ENCODE measurements around the gene PNN.
"Not testable (repeated sequence)": the region's sequence is repeated elsewhere in the genome, so short reads cannot be mapped to it uniquely, and the experiment has no call there.

The PNN gene

DNA sequence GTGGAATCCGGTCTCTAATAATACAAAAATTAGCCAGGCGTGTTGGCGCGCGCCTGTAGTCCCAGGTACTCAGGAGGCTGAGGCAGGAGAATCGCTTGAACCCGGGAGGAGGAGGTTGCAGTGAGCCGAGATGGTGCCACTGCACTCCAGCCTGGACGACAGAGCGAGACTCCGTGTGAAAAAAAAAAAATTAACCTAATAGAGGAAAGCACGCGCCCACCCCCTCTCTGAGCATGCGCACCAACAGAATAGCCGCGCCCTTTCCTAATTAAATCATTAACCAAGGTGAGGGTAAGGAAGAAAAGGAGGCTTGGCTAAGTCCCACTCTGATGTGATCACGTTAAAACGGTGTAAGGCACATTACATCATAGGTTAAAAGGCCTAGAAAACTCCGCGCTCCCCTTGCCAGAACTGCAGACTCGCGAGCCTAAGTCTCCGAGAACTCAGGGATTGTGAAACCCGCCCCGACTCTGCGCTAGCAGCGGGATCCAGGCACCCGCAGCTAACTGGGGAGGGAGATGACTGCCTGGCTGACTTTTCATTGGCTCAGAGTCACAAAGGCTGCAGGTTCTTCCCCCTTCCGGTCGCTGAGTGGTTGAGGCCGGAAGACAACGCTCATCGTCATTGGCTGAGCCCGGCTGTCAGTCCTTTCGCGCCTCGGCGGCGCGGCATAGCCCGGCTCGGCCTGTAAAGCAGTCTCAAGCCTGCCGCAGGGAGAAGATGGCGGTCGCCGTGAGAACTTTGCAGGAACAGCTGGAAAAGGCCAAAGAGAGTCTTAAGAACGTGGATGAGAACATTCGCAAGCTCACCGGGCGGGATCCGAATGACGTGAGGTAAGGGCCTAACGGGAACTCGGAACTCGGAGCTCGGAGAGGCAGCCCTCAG is at the start of gene PNN:
PNN (plus strand) TSS at position 695 of the 885 bp plus-strand sequence; CDS start at position 721, 26 bp downstream.
- peak; percentile 89 to 99 (median 98) for DNase-seq

GRCh38 chr14:39137835-39138234 is 37.2 kb upstream of the PNN start:
- DNase-seq: not testable (repeated sequence)

DNA sequence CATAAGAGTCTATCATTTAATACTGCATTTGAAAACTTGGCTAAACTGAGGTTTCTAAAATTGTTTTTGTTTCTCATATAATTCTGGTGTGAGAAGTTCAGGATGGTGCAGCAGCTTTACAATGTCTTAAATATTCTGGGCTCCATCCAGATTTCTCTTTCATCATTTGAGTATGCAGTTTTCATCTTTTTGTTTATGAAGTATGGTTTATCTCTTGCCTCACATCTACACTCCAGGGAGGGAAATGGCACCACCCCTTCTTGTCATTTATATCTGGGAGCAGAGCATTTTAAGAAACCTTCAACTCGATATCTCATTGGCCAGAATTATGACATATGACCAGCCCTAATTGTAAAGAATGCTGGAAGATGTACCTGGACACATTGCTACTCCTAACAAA is 36.6 kb upstream of the PNN start:
- no peak for DNase-seq

GRCh38 chr14:39140170-39140569 is 34.9 kb upstream of the PNN start:
- no peak for DNase-seq

- DNase-seq: not testable (repeated sequence)
Measured at GRCh38 chr14:39141623-39142022, 33.4 kb upstream of the PNN start.

DNA sequence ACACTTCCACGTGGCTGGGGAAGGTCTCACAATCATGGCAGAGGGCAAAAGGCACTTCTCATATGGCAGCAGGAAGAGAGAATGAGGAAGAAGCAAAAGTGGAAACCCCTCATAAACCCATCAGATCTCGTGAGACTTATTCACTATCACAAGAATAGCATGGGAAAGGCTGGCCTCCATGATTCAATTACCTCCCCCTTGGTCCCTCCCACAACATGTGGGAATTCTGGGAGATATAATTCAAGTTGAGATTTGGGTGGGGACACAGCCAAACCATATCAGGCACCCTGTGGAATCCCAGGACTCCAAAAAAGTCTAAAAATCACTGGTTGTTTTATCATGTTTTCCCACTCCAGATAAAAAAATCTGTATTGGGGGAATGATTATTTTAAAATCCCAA is 31.8 kb upstream of the PNN start:
- not testable (repeated sequence) for DNase-seq

DNA sequence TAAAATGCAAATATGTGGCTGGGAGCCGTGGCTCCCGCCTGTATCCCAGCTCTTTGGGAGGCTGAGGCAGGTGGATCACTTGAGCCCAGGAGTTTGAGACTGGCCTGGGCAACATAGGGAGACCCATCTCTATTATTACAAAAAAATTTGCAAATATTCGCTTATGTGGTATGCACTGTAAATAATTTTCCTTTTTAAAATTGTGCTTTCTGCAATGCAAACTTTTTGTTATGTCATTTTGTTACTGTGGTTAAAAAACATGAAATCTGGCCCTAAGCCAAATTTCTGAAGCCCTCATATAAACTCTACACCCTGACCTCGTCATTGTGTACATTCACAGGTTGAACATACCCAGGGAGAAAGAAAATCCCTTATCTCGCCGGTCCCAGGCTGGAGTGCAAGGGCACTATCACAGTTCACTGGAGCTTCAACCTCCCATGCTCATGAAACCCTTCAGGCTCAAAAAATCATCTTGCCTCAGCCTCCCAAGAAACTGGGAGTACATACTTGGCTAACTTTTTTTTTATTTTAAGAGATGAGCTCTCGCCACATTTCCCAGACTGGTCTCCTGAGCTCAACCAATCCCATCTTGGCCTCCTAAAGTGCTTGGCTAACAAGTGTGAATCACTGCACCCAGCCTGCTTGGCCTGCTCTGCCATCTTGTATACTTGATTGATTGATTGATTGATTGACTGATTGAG is 29.6 kb upstream of the PNN start:
- DNase-seq: no peak

- DNase-seq: no peak
Measured at GRCh38 chr14:39154594-39155189, 20.4 kb upstream of the PNN start.

GRCh38 chr14:39157491-39157890 is 17.6 kb upstream of the PNN start:
- no peak for DNase-seq

DNA sequence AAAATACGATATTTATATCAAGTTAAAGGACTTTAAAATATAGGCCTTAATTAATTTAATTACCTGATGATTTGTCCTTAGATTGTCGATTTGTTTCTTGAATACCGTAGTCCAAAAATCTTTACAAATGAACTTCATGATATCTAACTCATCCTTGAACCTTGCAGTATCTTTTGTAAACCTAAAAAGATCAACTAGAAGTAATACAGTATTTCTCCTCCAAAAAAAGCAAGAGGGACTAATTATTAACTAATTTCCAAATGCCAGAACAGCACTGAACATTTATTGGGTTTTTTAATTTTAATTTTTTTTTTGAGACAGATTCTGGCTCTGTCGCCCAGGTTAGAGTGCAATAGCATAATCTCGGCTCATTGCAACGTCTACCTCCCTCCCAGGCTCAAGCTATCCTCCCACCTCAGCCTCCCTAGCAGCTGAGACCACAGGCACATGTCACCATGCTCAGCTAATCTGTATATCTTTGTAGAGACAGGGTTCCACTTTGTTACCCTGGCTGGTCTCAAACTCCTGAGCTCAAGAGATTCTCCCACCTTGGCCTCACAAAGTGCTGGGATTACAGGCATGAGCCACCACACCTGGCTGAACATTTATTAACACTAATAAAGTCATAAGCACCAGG is 16.7 kb upstream of the PNN start:
- DNase-seq: no peak

DNA sequence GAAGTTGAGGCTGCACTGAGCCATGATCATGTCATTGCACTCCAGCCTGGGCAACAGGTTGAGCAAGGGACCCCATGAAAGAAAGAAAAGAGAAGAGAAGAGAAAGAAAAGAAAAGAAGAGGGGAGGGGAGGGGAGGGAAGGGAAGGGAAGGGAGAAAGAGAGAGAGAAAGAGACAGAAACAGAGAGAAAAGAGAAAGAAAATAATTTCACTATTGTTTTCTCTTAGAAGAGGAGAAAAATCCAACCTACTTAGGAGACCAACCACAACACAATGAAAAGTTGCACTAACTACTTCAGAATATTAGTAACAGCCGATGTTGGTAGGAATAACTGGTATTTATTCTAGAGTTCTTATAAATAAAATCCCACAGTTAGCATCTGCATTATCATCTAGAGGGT is 14.6 kb upstream of the PNN start:
- DNase-seq: no peak

DNA sequence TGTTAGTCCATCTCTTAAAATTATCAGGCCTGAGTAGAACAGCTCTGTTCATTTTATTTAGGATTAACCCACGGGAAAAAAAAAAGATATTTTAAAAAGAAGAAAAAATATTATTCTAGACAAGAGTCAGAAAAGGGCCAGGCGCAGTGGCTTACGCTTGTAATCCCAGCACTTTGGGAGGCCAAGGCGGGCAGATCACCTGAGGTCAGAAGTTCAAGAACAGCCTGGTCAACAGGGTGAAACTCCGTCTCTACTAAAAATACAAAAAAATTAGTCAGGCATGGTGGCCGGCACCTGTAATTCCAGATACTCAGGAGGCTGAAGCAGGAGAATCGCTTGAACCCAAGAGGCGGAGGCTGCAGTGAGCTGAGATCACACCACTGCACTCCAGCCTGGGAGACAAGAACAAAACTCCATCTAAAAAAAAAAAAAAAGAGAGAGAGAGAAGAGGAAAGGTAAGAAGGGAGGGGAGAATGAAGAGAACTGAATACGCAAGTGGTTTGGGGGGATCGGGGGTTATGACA is 7.2 kb upstream of the PNN start:
- not testable (repeated sequence) for DNase-seq

GRCh38 chr14:39168591-39168990 is 6.5 kb upstream of the PNN start:
- no peak for DNase-seq

- DNase-seq: peak in 1 of 14 donors; percentile 55
Measured at GRCh38 chr14:39169541-39169900, 5.5 kb upstream of the PNN start.

DNA sequence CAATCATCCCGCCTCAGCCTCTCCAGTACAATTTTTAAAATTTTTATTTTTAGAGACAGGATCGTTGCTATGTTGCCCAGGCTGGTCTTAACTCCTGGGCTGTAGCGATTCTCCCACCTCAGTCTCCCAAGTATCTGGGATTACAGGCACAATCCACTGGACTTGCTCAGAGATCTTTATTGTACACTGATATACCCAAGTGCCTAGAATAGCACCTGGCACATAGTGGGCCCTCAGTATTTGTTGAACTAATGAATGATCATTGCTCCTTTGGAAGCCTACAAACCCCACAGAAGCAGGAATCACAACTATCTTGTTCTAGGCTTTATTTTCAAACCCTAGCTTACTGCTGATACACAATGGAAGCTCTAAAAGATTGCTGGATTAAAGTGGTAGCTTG is 1.9 kb upstream of the PNN start:
- DNase-seq: no peak

DNA sequence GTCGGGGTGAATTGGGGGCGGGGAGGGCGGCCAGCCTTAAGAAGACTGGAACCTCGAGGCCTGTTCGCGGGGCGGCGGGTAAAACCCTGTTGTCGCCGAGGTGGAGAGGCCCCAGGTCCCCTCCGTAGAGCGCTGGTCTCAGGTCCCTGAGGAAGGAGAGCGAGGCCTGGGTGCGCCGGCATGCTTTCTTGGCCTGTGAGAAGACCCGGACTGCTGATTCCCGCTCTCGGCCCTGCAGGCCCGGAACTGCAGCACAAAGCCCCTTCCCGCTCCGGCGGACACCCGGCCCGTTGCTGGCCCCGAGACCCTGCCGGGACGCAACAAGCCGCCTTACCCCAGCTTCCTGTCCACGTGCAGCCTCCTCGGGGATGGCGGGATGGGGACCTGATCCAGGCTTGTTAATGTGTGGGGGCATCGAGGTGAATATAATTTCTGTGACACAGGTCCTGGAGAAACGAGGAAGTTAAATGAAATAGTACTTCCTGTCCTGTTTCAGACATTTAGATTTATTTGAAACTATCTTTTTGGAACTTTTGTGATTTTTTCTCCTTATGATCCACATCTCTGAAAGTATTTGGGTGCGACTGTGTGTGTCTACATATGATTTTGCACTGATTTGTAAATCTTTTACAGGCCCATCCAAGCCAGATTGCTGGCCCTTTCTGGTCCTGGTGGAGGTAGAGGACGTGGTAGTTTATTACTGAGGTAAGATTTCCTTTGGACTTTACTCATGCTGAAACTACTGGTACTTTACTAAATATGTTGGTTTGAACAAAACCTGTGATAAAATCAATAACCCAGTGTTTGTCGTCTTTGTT is 600 bp downstream of the PNN start:
- DNase-seq: peak in 5 of 14 donors; percentile 53 to 76 (median 57)

DNA sequence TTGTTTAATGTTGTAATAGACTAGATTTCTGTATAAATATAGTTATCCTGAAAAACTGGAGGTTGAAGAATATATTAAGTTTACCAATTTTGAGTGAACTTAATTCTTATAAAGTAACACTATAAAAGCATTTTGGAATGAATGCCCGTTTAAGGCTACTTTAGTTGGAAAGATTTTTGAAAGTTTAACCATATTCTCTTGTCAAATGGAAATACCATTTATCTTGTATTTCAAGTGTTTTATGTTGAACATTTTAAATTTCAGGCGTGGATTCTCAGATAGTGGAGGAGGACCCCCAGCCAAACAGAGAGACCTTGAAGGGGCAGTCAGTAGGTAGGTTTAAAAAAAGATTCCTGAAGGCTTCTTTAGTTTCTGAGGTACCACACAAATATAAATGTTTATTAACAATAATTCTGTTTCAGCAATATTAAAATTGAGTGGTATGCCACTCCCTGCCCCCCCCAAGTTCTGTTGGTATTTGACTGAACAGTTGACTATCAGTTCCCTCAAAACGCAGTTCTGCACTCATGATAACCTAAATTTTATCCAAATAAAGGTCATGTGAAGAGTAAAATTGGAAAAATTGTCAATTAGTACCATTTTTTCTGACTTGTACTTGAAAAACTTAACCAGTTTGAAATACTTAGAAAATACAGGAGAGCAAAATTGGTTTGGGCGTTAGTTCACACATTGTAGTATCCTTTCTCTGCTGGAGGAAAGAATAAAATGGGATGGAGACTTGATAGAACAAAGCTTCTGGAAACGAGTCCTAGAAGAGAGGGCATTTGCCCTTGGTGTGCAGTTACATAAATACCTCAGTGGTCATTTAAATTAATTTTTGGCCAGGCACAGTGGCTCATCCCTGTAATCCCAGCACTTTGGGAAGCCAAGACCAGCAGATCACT is 1.5 kb downstream of the PNN start:
- DNase-seq: no peak

DNA sequence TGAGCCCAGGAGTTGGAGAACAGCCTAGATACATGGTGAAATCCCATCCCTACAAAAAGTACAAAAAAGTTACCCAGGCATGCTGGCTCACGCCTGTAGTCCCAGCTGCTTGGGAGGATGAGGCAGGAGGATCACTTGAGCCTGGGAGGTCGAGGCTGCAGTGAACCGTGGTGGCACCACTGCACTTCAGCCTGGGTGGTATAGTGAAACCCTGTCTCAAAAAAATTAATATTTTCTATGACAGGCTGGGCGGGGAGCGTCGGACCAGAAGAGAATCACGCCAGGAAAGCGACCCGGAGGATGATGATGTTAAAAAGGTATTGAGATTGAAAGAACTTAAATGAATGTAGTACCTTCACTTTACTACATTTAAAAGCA is 2.1 kb downstream of the PNN start:
- no peak for DNase-seq

GRCh38 chr14:39179042-39179441 is 4.0 kb downstream of the PNN start:
- no peak for DNase-seq

GRCh38 chr14:39180553-39180952 is 5.5 kb downstream of the PNN start:
- DNase-seq: no peak

Data from C1 segment of cervical spinal cord (tissue), 14 donors.